Kidney (tissue), 14 donors: ENCODE measurements around the gene KCTD8. TPM values are rescaled to one million over a fixed set of nuclear protein-coding genes. Genes with fewer than 3 reads are reported as not detected.

Experiments used
- DNase-seq, 5 donors: peaks; one replicate each; pipeline ENCODE4 v3.0.0-alpha.2; 2013 to 2020
- FAIRE-seq: peaks from 2 replicates; lab custom pipeline; 2012; peaks lifted over from hg19 to GRCh38; lab: Jason Lieb, UNC
- H3K27ac ChIP-seq, 2 donors: one replicate each; pipeline ENCODE4 v1.7.0; 2013; ENCODE audit warnings: low read depth in 2 of 2, low read length in 2 of 2, inconsistent platforms in 1 of 2
- H3K27me3 ChIP-seq: one replicate; pipeline ENCODE4 v1.7.1; 2013; ENCODE audit warnings: low read length, inconsistent platforms; ENCODE audit not compliant: control insufficient read depth, insufficient read depth
- H3K36me3 ChIP-seq, 3 donors: one replicate each; pipeline versions ENCODE4 v1.7.0 to v1.7.1; 2013; ENCODE audit warnings: low read length in 3 of 3, control low read depth in 1 of 3, inconsistent platforms in 1 of 3; ENCODE audit not compliant: insufficient read depth in 3 of 3, control insufficient read depth in 2 of 3
- H3K4me1 ChIP-seq, 3 donors: one replicate each; pipeline versions ENCODE4 v1.7.0 to v1.7.1; 2013; ENCODE audit warnings: low read length in 3 of 3, inconsistent platforms in 1 of 3, low read depth in 1 of 3; ENCODE audit not compliant: control insufficient read depth in 2 of 3, insufficient read depth in 2 of 3
- H3K4me3 ChIP-seq, 3 donors: one replicate each; pipeline versions ENCODE4 v1.7.0 to v1.8.1; 2013; ENCODE audit warnings: low read length in 3 of 3, control low read depth in 1 of 3, inconsistent platforms in 1 of 3
- H3K9ac ChIP-seq, 3 donors: one replicate each; pipeline versions ENCODE4 v1.7.0 to v1.7.1; 2013; ENCODE audit warnings: low read length in 3 of 3, control low read depth in 1 of 3, inconsistent platforms in 1 of 3
- H3K9me3 ChIP-seq, 3 donors: one replicate each; pipeline versions ENCODE4 v1.7.0 to v1.7.1; 2013; ENCODE audit warnings: low read length in 3 of 3, control low read depth in 1 of 3, inconsistent platforms in 1 of 3; ENCODE audit not compliant: control insufficient read depth in 2 of 3, insufficient read depth in 1 of 3
- intact Hi-C: fragments of 100-400 bp; cut with DNase I; formaldehyde crosslinking; loops from one replicate; pipeline ENCODE4 v1.11.1; 2022
- polyA plus RNA-seq: library from polyadenylated mRNA; stranded (reverse); fragments of 350-450 nt; fragmentation: Illumina TruSeq; extraction: RNeasy Lipid Tissue Mini Kit (QIAGEN cat#74804); gene quantifications from one replicate; pipeline ENCODE4 v1.2.3, GENCODE V29; 2014; ENCODE audit warnings: low read depth, low replicate concordance; ENCODE audit not compliant: insufficient read depth
- total RNA-seq: library from RNA; stranded (reverse); fragmentation: NEBNext Ultra II Directional; extraction: Animal tissue kit (Norgen Biotek cat#: 25700); gene quantifications from one replicate; pipeline ENCODE4 v1.2.1, GENCODE V29; 2021
- TF ChIP-seq, protein P1 (sequence below): IDR thresholded peaks from 3 replicates; pipeline ENCODE4 v1.5.1; 2012; ENCODE audit warnings: mild to moderate bottlenecking, moderate library complexity, borderline replicate concordance; ENCODE audit not compliant: insufficient read depth; ENCODE audit errors: extremely low read depth
- donor health status: control.
- donor health status: control.
- donor health status: control.
- donor health status: control.
- donor health status: control.
- donor health status: DM: yes; HTN: yes; CAD: no.
- donor health status: Normal renal cell carcinoma (clear cell type).

KCTD8 gene
- total and polyA plus RNA-seq, 2 donors from 2014 or later = 0.62 to 1.3 TPM

GRCh38 chr4:44160776-44161367 lies 287.7 kb downstream of the KCTD8 start:
- DNase-seq = no peak
- FAIRE-seq = no peak
- Histone ChIP-seq H3K9me3 (no peaks in the 10 kb centered on the region), H3K27ac (no peak overlapping the region), H3K4me3 (no peak overlapping the region), H3K4me1 (no peaks in the 10 kb centered on the region), H3K36me3 (no peaks in the 10 kb centered on the region), H3K27me3 (no peaks in the 10 kb centered on the region), H3K9ac (no peak overlapping the region)
- intact Hi-C loops = no loop called here
- TF ChIP-seq, protein P1, sequence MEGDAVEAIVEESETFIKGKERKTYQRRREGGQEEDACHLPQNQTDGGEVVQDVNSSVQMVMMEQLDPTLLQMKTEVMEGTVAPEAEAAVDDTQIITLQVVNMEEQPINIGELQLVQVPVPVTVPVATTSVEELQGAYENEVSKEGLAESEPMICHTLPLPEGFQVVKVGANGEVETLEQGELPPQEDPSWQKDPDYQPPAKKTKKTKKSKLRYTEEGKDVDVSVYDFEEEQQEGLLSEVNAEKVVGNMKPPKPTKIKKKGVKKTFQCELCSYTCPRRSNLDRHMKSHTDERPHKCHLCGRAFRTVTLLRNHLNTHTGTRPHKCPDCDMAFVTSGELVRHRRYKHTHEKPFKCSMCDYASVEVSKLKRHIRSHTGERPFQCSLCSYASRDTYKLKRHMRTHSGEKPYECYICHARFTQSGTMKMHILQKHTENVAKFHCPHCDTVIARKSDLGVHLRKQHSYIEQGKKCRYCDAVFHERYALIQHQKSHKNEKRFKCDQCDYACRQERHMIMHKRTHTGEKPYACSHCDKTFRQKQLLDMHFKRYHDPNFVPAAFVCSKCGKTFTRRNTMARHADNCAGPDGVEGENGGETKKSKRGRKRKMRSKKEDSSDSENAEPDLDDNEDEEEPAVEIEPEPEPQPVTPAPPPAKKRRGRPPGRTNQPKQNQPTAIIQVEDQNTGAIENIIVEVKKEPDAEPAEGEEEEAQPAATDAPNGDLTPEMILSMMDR = no peak

- intact Hi-C loops = no loop called here
- Histone ChIP-seq H3K27me3 (no peaks in the 10 kb centered on the region), H3K9me3 (no peaks in the 10 kb centered on the region), H3K27ac (no peak overlapping the region), H3K36me3 (no peaks in the 10 kb centered on the region), H3K9ac (no peak overlapping the region), H3K4me3 (no peak overlapping the region), H3K4me1 (no peaks in the 10 kb centered on the region)
- no peak for DNase-seq
- TF ChIP-seq, protein P1 = no peak
- no peak for FAIRE-seq
These were observed 288.6 kb downstream of the KCTD8 start for GRCh38 chr4:44159991-44160390.

DNA sequence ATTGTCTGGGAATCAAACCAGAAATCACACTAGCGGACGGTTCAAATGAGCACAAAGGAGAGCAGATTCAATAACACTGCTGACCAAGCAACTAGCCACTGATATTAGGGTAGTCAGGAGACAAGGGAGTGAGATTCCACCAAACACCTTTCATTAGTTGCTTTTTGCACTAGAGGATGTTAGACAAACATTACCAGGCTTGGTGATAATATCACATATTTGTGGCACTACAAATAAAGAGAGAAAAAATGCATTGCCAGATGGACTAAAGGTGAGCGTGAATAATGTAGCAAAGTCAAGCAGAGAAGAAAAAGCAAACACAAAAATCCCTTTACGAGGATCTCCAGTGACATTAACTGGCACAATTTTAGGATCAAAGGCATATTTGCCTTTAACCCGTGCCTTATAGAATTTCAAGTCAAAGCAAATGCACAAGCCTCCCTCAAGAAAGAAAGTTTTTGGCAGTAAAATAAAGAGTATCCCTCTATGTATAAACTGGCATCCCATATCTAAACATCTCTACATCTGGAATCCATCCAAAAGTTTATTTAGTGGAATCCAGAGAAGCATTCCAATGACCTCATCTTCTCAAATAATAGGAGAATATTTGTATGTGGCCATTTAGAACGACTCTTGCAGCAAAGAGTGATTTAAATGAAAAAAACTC lies 290.9 kb downstream of the KCTD8 start:
- H3K4me3 ChIP-seq = no peak overlapping the region
- no peaks in the 10 kb centered on the region for H3K4me1 ChIP-seq
- no peak for FAIRE-seq
- TF ChIP-seq, protein P1 = no peak
- peak in 2 of 5 donors; percentile 49 to 55 for DNase-seq
- no peak overlapping the region for H3K27ac ChIP-seq
- H3K9me3 ChIP-seq = no peaks in the 10 kb centered on the region
- H3K9ac ChIP-seq = no peak overlapping the region
- intact Hi-C loops = no loop called here
- no peaks in the 10 kb centered on the region for H3K27me3 ChIP-seq
- no peaks in the 10 kb centered on the region for H3K36me3 ChIP-seq
